Neuronal stem cell (in vitro differentiated cells): ENCODE measurements around the gene VDR.

Experiments used
- DNase-seq: peaks from one replicate; pipeline ENCODE4 v3.0.0-alpha.2; 2013; ENCODE audit warnings: low spot score
- H2AFZ ChIP-seq: one replicate; pipeline ENCODE4 v1.6.1; 2013; ENCODE audit warnings: mild to moderate bottlenecking, low read length, inconsistent platforms
- H2AK5ac ChIP-seq: 2 replicates; pipeline ENCODE4 v1.6.1; 2013; ENCODE audit warnings: low read depth, mild to moderate bottlenecking, inconsistent platforms, low read length, moderate library complexity, mixed read lengths
- H2BK120ac ChIP-seq: 2 replicates; pipeline ENCODE4 v1.6.1; 2013; ENCODE audit warnings: low read depth, mild to moderate bottlenecking, inconsistent platforms, low read length, moderate library complexity, mixed read lengths
- H2BK12ac ChIP-seq: one replicate; pipeline ENCODE4 v1.6.1; 2013; ENCODE audit warnings: low read length, inconsistent platforms
- H2BK15ac ChIP-seq: 2 replicates; pipeline ENCODE4 v1.6.1; 2013; ENCODE audit warnings: mild to moderate bottlenecking, low read length, inconsistent platforms, mixed read lengths
- H2BK5ac ChIP-seq: one replicate; pipeline ENCODE4 v1.6.1; 2013; ENCODE audit warnings: inconsistent platforms, mild to moderate bottlenecking, low read length, moderate library complexity
- H3K14ac ChIP-seq: one replicate; pipeline ENCODE4 v1.6.1; 2013; ENCODE audit warnings: low read length, inconsistent platforms
- H3K18ac ChIP-seq: 2 replicates; pipeline ENCODE4 v1.6.1; 2013; ENCODE audit warnings: low read length, inconsistent platforms
- H3K23ac ChIP-seq: 2 replicates; pipeline ENCODE4 v1.6.1; 2013; ENCODE audit warnings: low read depth, mild to moderate bottlenecking, mixed read lengths, low read length, inconsistent platforms; ENCODE audit not compliant: poor library complexity
- H3K27ac ChIP-seq: replicated peaks from 3 replicates; pipeline ENCODE4 v1.5.1; 2013; ENCODE audit warnings: low read length, inconsistent platforms
- H3K27me3 ChIP-seq, 3 experiments: 2 replicates each; pipeline ENCODE4 v1.6.1; 2013; ENCODE audit warnings: low read length in 3 of 3, mild to moderate bottlenecking in 2 of 3, inconsistent platforms in 1 of 3, low read depth in 1 of 3, mixed read lengths in 1 of 3, moderate library complexity in 1 of 3; ENCODE audit not compliant: control insufficient read depth in 3 of 3, insufficient read depth in 3 of 3
- H3K36me3 ChIP-seq, 2 donors: replicated peaks in 1 of 2; 2 replicates each; pipeline ENCODE4 v1.6.1; 2013; ENCODE audit warnings: low read length in 2 of 2; ENCODE audit not compliant: control insufficient read depth in 2 of 2, insufficient read depth in 2 of 2
- H3K4ac ChIP-seq: 2 replicates; pipeline ENCODE4 v1.6.1; 2013; ENCODE audit warnings: inconsistent platforms, mild to moderate bottlenecking, low read length, moderate library complexity
- H3K4me1 ChIP-seq, 2 donors: 1 replicate in 1 of 2; 2 replicates in 1 of 2; pipeline ENCODE4 v1.6.1; 2013; ENCODE audit warnings: low read length in 2 of 2, low read depth in 1 of 2; ENCODE audit not compliant: control insufficient read depth in 2 of 2, insufficient read depth in 1 of 2
- H3K4me2 ChIP-seq: one replicate; pipeline ENCODE4 v1.6.1; 2013; ENCODE audit warnings: mild to moderate bottlenecking, low read length, inconsistent platforms; ENCODE audit not compliant: insufficient read depth, poor library complexity, severe bottlenecking
- H3K4me3 ChIP-seq, 2 donors: 2 replicates each; pipeline ENCODE4 v1.5.1; 2013; ENCODE audit warnings: low read length in 2 of 2, mild to moderate bottlenecking in 2 of 2, inconsistent platforms in 1 of 2, moderate library complexity in 1 of 2
- H3K79me1 ChIP-seq: one replicate; pipeline ENCODE4 v1.6.1; 2013; ENCODE audit warnings: low read depth, mild to moderate bottlenecking, inconsistent platforms, low read length, moderate library complexity
- H3K9ac ChIP-seq: one replicate; pipeline ENCODE4 v1.6.1; 2013; ENCODE audit warnings: mild to moderate bottlenecking, low read depth, low read length, inconsistent platforms; ENCODE audit not compliant: poor library complexity
- H3K9me3 ChIP-seq, 2 donors: replicated peaks in 1 of 2; 2 replicates each; pipeline versions ENCODE3 to v1.6.1; 2013; ENCODE audit warnings: low read length in 2 of 2, mild to moderate bottlenecking in 2 of 2, inconsistent platforms in 1 of 2, low read depth in 1 of 2, mixed read lengths in 1 of 2, moderate library complexity in 1 of 2; ENCODE audit not compliant: control insufficient read depth in 2 of 2, insufficient read depth in 1 of 2
- H4K8ac ChIP-seq: one replicate; pipeline ENCODE4 v1.6.1; 2013; ENCODE audit warnings: low read depth, mild to moderate bottlenecking, inconsistent platforms, low read length, moderate library complexity
- H4K91ac ChIP-seq: one replicate; pipeline ENCODE4 v1.6.1; 2013; ENCODE audit warnings: low read length, low read depth, mild to moderate bottlenecking, inconsistent platforms; ENCODE audit not compliant: poor library complexity
- WGBS, 2 donors: extraction: QIAGEN DNeasy Blood & Tissue Kit; methylation state at CpG; one replicate each; pipeline ENCODE4 v1.1.7; 2013; ENCODE audit warnings: missing lambda C conversion rate in 2 of 2, mixed read lengths in 1 of 2; ENCODE audit not compliant: insufficient read length in 2 of 2, insufficient replicate concordance in 1 of 2; ENCODE audit errors: extremely low coverage in 2 of 2; 5-methylcytosine and 5-hydroxymethylcytosine counted together

The VDR gene

DNA sequence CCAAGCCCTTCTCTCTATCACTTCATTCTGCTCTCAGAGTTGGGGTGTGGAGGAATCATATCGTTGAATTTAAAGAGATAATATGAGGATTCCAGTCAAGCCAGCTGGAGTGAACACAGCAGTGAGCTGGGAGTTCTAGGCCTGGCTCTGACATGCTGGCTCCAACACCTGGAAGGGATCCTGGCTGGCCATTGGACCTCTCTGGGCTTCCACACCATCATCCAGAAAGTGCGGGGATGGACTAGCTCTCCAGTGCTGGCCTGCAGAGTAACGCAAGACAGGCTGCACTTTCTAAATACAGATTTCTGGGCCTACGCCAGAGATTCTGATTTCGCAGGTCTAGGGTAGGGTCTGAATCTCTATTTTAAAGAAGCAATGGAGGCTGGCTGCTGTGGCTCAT, 50.3 kb downstream of the VDR start:
- no peak overlapping the region for H4K91ac ChIP-seq
- H2AK5ac ChIP-seq: no peak overlapping the region
- no peak overlapping the region for H3K4me3 ChIP-seq
- no peak overlapping the region for H3K4ac ChIP-seq
- H3K36me3 ChIP-seq: no peaks in the 10 kb centered on the region
- WGBS, 2 donors: no CpG with 5 or more reads among the region's 5 CpGs
- H3K4me1 ChIP-seq: peaks cover 0 to 12% of the 10 kb centered on the region in 2 donors
- no peak overlapping the region for H3K14ac ChIP-seq
- H2BK120ac ChIP-seq: no peak overlapping the region
- H2BK12ac ChIP-seq: no peak overlapping the region
- no peak overlapping the region for H3K4me2 ChIP-seq
- no peak overlapping the region for H2AFZ ChIP-seq
- no peak overlapping the region for H3K27ac ChIP-seq
- no peaks in the 10 kb centered on the region for H3K9me3 ChIP-seq
- no peak overlapping the region for H2BK15ac ChIP-seq
- no peak for DNase-seq
- peaks cover 0 to 41% (median 0%) of the 10 kb centered on the region in 3 experiments for H3K27me3 ChIP-seq
- no peak overlapping the region for H3K18ac ChIP-seq
- H3K9ac ChIP-seq: no peak overlapping the region
- H3K79me1 ChIP-seq: no peaks in the 10 kb centered on the region
- H2BK5ac ChIP-seq: no peak overlapping the region
- H3K23ac ChIP-seq: no peak overlapping the region
- no peak overlapping the region for H4K8ac ChIP-seq

DNA sequence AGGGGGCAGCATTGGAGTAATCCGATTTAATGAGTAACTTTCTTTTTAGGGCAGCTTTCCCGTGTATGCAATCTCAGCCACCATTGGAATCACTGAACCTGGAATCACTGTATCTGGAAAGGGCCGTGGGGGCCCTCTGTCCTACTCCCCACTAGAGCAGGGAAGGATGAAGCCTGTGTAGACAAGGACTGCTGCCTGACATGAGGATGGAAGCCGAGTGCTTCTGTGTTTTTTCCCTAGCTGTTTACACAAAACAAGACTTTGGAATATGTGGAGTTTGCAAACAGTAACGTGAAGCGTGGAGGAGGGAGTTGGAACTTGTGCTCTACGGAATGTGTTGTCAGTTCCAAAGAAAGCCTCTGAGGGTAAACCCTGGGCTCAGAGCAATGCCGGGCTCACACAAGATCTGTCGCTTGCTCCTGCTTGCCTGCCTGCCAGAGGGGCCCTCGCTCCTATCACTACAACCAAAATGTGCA, 52.7 kb downstream of the VDR start:
- H3K18ac ChIP-seq: no peak overlapping the region
- peaks cover 0 to 30% (median 0%) of the 10 kb centered on the region in 3 experiments for H3K27me3 ChIP-seq
- H2BK15ac ChIP-seq: no peak overlapping the region
- H2AK5ac ChIP-seq: no peak overlapping the region
- H4K91ac ChIP-seq: no peak overlapping the region
- no peak overlapping the region for H3K4ac ChIP-seq
- no peak overlapping the region for H3K23ac ChIP-seq
- H3K4me3 ChIP-seq: no peak overlapping the region
- H2BK12ac ChIP-seq: no peak overlapping the region
- no peak overlapping the region for H3K14ac ChIP-seq
- no peaks in the 10 kb centered on the region for H3K36me3 ChIP-seq
- DNase-seq: no peak
- peak overlapping the region; percentile 38 for H2AFZ ChIP-seq
- H3K4me1 ChIP-seq: peaks cover 0 to 12% of the 10 kb centered on the region in 2 donors
- WGBS, 2 donors: no CpG with 5 or more reads among the region's 10 CpGs
- no peaks in the 10 kb centered on the region for H3K79me1 ChIP-seq
- H4K8ac ChIP-seq: no peak overlapping the region
- H3K4me2 ChIP-seq: no peak overlapping the region
- H2BK5ac ChIP-seq: no peak overlapping the region
- no peak overlapping the region for H3K27ac ChIP-seq
- H3K9ac ChIP-seq: no peak overlapping the region
- no peaks in the 10 kb centered on the region for H3K9me3 ChIP-seq
- H2BK120ac ChIP-seq: no peak overlapping the region

DNA sequence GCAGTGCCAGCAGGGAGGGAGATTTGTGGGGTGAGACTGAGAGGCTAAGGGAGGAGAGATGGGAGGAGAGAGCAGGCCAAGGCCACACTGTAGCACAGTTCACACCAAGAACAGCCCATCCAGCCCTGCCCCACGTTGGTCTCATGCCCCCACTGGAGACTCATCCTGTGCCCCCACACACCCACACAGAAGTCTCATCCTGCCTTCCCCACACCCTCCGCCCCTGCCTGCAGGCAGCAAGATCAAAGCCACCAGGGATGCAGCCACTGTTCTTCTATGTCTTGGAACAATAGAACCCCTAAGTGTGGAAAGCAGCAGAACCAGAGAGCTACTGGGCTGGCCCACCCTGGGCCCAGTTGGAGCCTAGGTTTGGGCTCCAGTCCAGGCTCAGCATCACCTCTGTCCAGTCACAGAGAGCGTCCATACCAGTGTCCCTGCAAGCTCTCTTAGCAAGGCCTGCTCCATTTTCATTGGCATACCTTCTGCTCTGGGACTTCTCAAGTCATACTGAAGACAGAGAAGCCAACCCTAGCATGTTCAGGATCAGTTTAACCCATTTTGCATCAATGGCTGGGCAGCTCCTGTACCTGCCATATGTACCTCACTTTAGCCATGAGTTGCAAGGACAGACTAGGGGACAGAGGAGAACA, 53.4 kb downstream of the VDR start:
- WGBS, 2 donors: no CpG with 5 or more reads among the region's 3 CpGs
- no peak for DNase-seq
- Histone ChIP-seq H3K9me3 (no peaks in the 10 kb centered on the region), H2BK5ac (no peak overlapping the region), H2BK15ac (no peak overlapping the region), H3K27ac (no peak overlapping the region), H3K4ac (no peak overlapping the region), H3K14ac (no peak overlapping the region), H3K18ac (no peak overlapping the region), H3K79me1 (no peaks in the 10 kb centered on the region), H4K8ac (no peak overlapping the region), H3K4me3 (no peak overlapping the region), H2AFZ (no peak overlapping the region), H3K9ac (no peak overlapping the region), H3K23ac (no peak overlapping the region), H2BK12ac (no peak overlapping the region), H3K4me1 (peaks cover 0 to 12% of the 10 kb centered on the region in 2 donors), H3K27me3 (peaks cover 0 to 34% (median 0%) of the 10 kb centered on the region in 3 experiments), H3K4me2 (no peak overlapping the region), H3K36me3 (no peaks in the 10 kb centered on the region), H2AK5ac (no peak overlapping the region), H4K91ac (no peak overlapping the region), H2BK120ac (no peak overlapping the region)

DNA sequence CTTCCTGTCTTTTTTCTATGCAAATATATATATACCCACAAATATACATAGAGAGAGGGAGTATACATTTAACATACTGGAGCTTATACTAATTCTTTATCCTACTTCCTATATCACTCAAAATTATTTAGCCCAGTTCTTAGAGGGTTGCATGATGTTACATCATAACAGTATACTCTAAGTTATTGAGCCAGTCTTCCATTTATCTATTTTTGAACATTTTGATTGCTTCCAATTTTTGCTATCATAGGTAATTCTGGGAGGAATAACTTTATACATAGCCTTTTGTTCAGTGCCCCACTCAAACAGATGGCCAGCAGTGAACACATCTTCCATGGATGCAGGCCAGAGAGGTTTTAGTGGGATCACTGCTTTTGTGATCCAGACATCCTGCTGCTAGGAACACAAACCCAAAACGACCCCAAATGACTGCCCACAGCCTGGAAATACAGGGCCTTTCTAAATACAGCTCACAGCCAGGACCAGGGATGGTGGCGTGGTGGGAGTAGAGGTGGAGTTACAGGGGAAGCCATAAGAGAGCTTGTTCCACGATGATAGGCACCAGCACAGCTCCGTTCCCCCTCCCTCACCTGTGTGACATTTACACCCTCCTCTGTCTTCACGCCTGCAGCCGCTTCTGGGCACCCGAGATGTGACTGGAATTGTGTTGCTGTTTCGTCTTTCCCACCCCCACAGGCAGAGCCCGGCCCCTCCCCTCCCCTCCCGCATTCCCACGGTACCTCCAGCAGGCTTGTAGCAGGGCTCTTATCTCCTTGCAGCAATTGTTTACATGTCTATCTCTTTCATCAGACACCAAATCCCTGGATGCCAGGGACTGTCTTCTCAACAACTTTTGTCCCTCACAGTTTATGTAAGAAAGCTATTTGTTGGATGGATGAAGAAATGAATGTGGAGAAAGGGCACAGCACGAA, 54.4 kb downstream of the VDR start:
- Histone ChIP-seq H3K9me3 (no peaks in the 10 kb centered on the region), H3K4me3 (no peak overlapping the region), H3K4me1 (peaks cover 0 to 12% of the 10 kb centered on the region in 2 donors), H3K14ac (no peak overlapping the region), H2AK5ac (no peak overlapping the region), H3K27me3 (peaks cover 0 to 36% (median 0%) of the 10 kb centered on the region in 3 experiments), H3K4me2 (no peak overlapping the region), H4K91ac (no peak overlapping the region), H3K23ac (no peak overlapping the region), H3K27ac (no peak overlapping the region), H2BK15ac (no peak overlapping the region), H3K79me1 (no peaks in the 10 kb centered on the region), H2AFZ (no peak overlapping the region), H3K9ac (no peak overlapping the region), H3K36me3 (no peaks in the 10 kb centered on the region), H3K4ac (no peak overlapping the region), H3K18ac (peak overlapping the region; percentile 17), H2BK12ac (no peak overlapping the region), H2BK120ac (no peak overlapping the region), H4K8ac (no peak overlapping the region), H2BK5ac (no peak overlapping the region)
- no CpG with 5 or more reads among the region's 12 CpGs for WGBS, 2 donors
- no peak for DNase-seq
